ENCODE data around the gene MARCO.

DNA sequence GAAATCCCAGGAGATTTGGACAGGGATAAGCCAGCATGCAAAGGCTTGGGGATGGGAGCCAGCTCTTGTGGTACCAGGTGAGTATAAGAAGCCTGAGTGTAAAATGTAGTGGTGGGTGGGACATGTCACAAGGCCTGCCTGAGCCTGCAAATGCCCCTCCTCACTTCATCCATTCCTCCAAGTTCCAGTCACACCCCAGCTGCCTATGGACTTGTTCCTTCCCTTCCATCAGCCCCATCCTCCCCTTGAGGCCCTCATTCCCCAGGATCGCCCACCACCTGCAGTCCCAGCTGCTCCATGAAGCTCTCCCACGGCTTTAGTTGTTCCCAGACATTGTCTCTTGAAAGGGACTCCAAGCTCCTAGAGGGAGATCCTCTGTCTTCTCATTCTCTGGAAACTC lies 81.5 kb downstream of the MARCO start:
- TF ChIP-seq ZNF274 (IDR thresholded peaks at IDR 0.05; ENCODE audit: low read depth, low read length) (no peak), YY1 (IDR thresholded peaks at IDR 0.05; ENCODE audit: insufficient read depth, insufficient read length) (no peak)

All from NT2/D1 (cell line).